OCI-LY1 (cell line): ENCODE measurements around the gene SLC41A1.

ENCODE experiments used
- CTCF ChIP-seq: fragments of 200-600 bp; sonication (generic), shearing (Covaris generic); IDR thresholded peaks from 2 replicates; pipeline ENCODE4 v1.5.1; 2017; ENCODE audit warnings: mild to moderate bottlenecking, antibody characterized with exemption, low read length, moderate library complexity, mixed read lengths
- EZH2 ChIP-seq: fragments of 200-600 bp; sonication (generic), shearing (Covaris generic); IDR thresholded peaks from 2 replicates; pipeline ENCODE4 v1.8.0; 2017; ENCODE audit warnings: borderline replicate concordance, mixed run types, mild to moderate bottlenecking, antibody characterized with exemption, low read length, moderate library complexity, mixed read lengths

GRCh38 chr1:205800427-205800826 lies 12.6 kb downstream of the SLC41A1 start:
- no peak for TF ChIP-seq CTCF
- no peak for TF ChIP-seq EZH2
